ENCODE results near the gene FAM114A1.

- TF ChIP-seq CTCF (conservative IDR thresholded peaks at IDR 0.05) (no peak), ZFX (IDR thresholded peaks at IDR 0.05) (no peak)
Observed at GRCh38 chr4:38989487-38989886, 121.9 kb downstream of the FAM114A1 start.
